Prostate gland (tissue), 2 donors: ENCODE results near the gene KIAA0513. TPM values are rescaled to one million over a fixed set of nuclear protein-coding genes. Genes with fewer than 3 reads are reported as not detected.
A peak's percentile ranks its signal among the peaks of the same experiment; 100 is the strongest.

ENCODE experiments used
- DNase-seq: peaks from one replicate; pipeline ENCODE4 v3.0.0-alpha.2; 2019; ENCODE audit warnings: low spot score
- H3K27ac ChIP-seq, 2 donors: fragments of 200-600 bp; sonication (generic); 2 replicates each; pipeline ENCODE4 v1.5.1; 2017 to 2019
- H3K27me3 ChIP-seq: fragments of 200-600 bp; sonication (generic); replicated peaks from 2 replicates; pipeline ENCODE4 v1.5.1; 2019; ENCODE audit not compliant: insufficient read depth
- H3K36me3 ChIP-seq, 2 donors: fragments of 200-600 bp; sonication (generic); 1 replicate in 1 of 2; 2 replicates in 1 of 2; pipeline versions ENCODE4 v1.5.1 to v1.8.1; 2017 to 2019
- H3K4me1 ChIP-seq: fragments of 200-600 bp; sonication (generic); replicated peaks from 2 replicates; pipeline ENCODE4 v1.5.1; 2019
- H3K4me3 ChIP-seq, 2 donors: fragments of 200-600 bp; sonication (generic); 2 replicates each; pipeline ENCODE4 v1.5.1; 2017 to 2019
- H3K9me3 ChIP-seq: fragments of 200-600 bp; sonication (generic); 2 replicates; pipeline ENCODE4 v1.5.1; 2017
- CTCF ChIP-seq, 4 experiments: fragments of 200-600 bp in 2 of 4; fragments of 450-650 bp in 2 of 4; sonication (generic) in 2 of 4; IDR thresholded peaks; 1 replicate in 3 of 4; 2 replicates in 1 of 4; pipeline ENCODE4 v1.5.1; 2016 to 2019; ENCODE audit warnings: antibody characterized with exemption in 4 of 4, mild to moderate bottlenecking in 2 of 4, moderate library complexity in 2 of 4
- POLR2A ChIP-seq: fragments of 450-650 bp; IDR thresholded peaks from one replicate; pipeline ENCODE4 v1.6.1; 2016; ENCODE audit warnings: antibody characterized with exemption, mild to moderate bottlenecking
- POLR2AphosphoS5 ChIP-seq: sonication (generic); formaldehyde crosslinking; IDR thresholded peaks from one replicate; pipeline ENCODE4 v1.6.1; 2017; ENCODE audit warnings: antibody characterized with exemption
- WGBS: methylation state at CpG from one replicate; pipeline ENCODE4 v1.1.5; 2018; 5-methylcytosine and 5-hydroxymethylcytosine counted together
- intact Hi-C: fragments of 100-400 bp; cut with DNase I; formaldehyde crosslinking; loops from one replicate; pipeline ENCODE4 v1.14.2; 2022
- total RNA-seq, 2 donors: library from RNA; depleted of rRNA; stranded (reverse); fragments of >200 nt; gene quantifications; one replicate each; pipeline ENCODE4 v1.1.0, GENCODE V29; 2016

KIAA0513 gene
- total RNA-seq, 2 donors from 2014 or later = 14.4 to 29.4 TPM

GRCh38 chr16:84999200-84999599 is 28.4 kb upstream of the KIAA0513 start:
- intact Hi-C loops = no loop called here
- WGBS = 30% methylated on average over 3 of the region's 3 CpGs
- Histone ChIP-seq H3K9me3 (no peaks in the 10 kb centered on the region), H3K4me3 (no peak overlapping the region), H3K36me3 (no peaks in the 10 kb centered on the region), H3K4me1 (peaks cover 42% of the 10 kb centered on the region), H3K27me3 (no peaks in the 10 kb centered on the region), H3K27ac (peak overlapping the region; percentile 87 to 91)
- TF ChIP-seq CTCF (IDR thresholded peaks at IDR 0.05) = no peak
- TF ChIP-seq POLR2A = no peak
- no peak for TF ChIP-seq POLR2AphosphoS5
- DNase-seq = no peak

- Histone ChIP-seq H3K36me3 (no peaks in the 10 kb centered on the region), H3K27ac (peak overlapping the region; percentile 87 to 91), H3K9me3 (no peaks in the 10 kb centered on the region), H3K4me1 (peaks cover 37% of the 10 kb centered on the region), H3K4me3 (no peak overlapping the region), H3K27me3 (no peaks in the 10 kb centered on the region)
- peak; percentile 32 for DNase-seq
- intact Hi-C loops = no loop called here
- TF ChIP-seq POLR2A (no peak), POLR2AphosphoS5 (no peak), CTCF (IDR thresholded peaks at IDR 0.05) (no peak)
- WGBS = 78% methylated on average over 11 of the region's 11 CpGs
Measured at GRCh38 chr16:84999857-85000480, 27.6 kb upstream of the KIAA0513 start.

- H3K27ac ChIP-seq = peak overlapping the region; percentile 87 to 91
- TF ChIP-seq CTCF (IDR thresholded peaks at IDR 0.05) (no peak), POLR2A (no peak), POLR2AphosphoS5 (peak; percentile 76)
- DNase-seq = peak; percentile 65
- intact Hi-C loops = no loop called here
- no peaks in the 10 kb centered on the region for H3K36me3 ChIP-seq
- H3K9me3 ChIP-seq = no peaks in the 10 kb centered on the region
- H3K4me1 ChIP-seq = peaks cover 32% of the 10 kb centered on the region
- 30% methylated on average over 10 of the region's 10 CpGs for WGBS
- no peaks in the 10 kb centered on the region for H3K27me3 ChIP-seq
- H3K4me3 ChIP-seq = no peak overlapping the region
Measured at GRCh38 chr16:85002099-85002541, 25.5 kb upstream of the KIAA0513 start.

- no peak overlapping the region for H3K4me3 ChIP-seq
- peaks cover 32% of the 10 kb centered on the region for H3K4me1 ChIP-seq
- H3K36me3 ChIP-seq = no peaks in the 10 kb centered on the region
- intact Hi-C loops = no loop called here
- 67% methylated on average over 12 of the region's 12 CpGs for WGBS
- H3K27ac ChIP-seq = peak overlapping the region; percentile 87 to 91
- H3K27me3 ChIP-seq = no peaks in the 10 kb centered on the region
- H3K9me3 ChIP-seq = no peaks in the 10 kb centered on the region
- DNase-seq = no peak
- TF ChIP-seq CTCF (IDR thresholded peaks at IDR 0.05) (no peak), POLR2A (no peak), POLR2AphosphoS5 (no peak)
Measured at GRCh38 chr16:85002608-85003007, 25.0 kb upstream of the KIAA0513 start.

- WGBS = 88% methylated on average over 13 of the region's 13 CpGs
- intact Hi-C loops = no loop called here
- H3K36me3 ChIP-seq = no peaks in the 10 kb centered on the region
- peaks cover 37% of the 10 kb centered on the region for H3K4me1 ChIP-seq
- H3K9me3 ChIP-seq = no peaks in the 10 kb centered on the region
- H3K4me3 ChIP-seq = no peak overlapping the region
- TF ChIP-seq CTCF (IDR thresholded peaks at IDR 0.05) (no peak), POLR2AphosphoS5 (no peak), POLR2A (no peak)
- peak overlapping the region; percentile 87 to 91 for H3K27ac ChIP-seq
- H3K27me3 ChIP-seq = no peaks in the 10 kb centered on the region
- no peak for DNase-seq
Measured at GRCh38 chr16:85003076-85003475, 24.5 kb upstream of the KIAA0513 start.
